UCSD-AML1 (cell line): ENCODE measurements around the gene CDK2AP2.
"Not testable (repeated sequence)": the region's sequence is repeated elsewhere in the genome, so short reads cannot be mapped to it uniquely, and the experiment has no call there.

Source experiments
- DNase-seq: peaks from one replicate; lab custom pipeline; 2025; ENCODE audit not compliant: unreplicated experiment; lab: John Stamatoyannopoulos, UW

CDK2AP2 gene

GRCh38 chr11:67524480-67524808 is 16.5 kb upstream of the CDK2AP2 start:
- no peak for DNase-seq

- DNase-seq, result no peak
Observed at GRCh38 chr11:67523556-67524479, 15.9 kb upstream of the CDK2AP2 start.

- DNase-seq, result no peak
Observed at GRCh38 chr11:67522844-67523555, 15.0 kb upstream of the CDK2AP2 start, which contains the start of gene CABP2. CABP2 (minus strand) TSS chr11:67523446; CDS start chr11:67523326, 120 bp downstream.

GRCh38 chr11:67522338-67522737 is 14.4 kb upstream of the CDK2AP2 start:
- DNase-seq, result no peak

- no peak for DNase-seq
Observed at GRCh38 chr11:67521924-67522323, 14.0 kb upstream of the CDK2AP2 start.

- DNase-seq, result no peak
Observed at GRCh38 chr11:67520856-67521824, 13.2 kb upstream of the CDK2AP2 start.

- no peak for DNase-seq
Observed at GRCh38 chr11:67519726-67520125, 11.8 kb upstream of the CDK2AP2 start.

- no peak for DNase-seq
Observed at GRCh38 chr11:67517784-67518552, 10.0 kb upstream of the CDK2AP2 start.

- no peak for DNase-seq
Observed at GRCh38 chr11:67516806-67517205, 8.8 kb upstream of the CDK2AP2 start.

GRCh38 chr11:67514116-67514515 is 6.2 kb upstream of the CDK2AP2 start:
- DNase-seq, result no peak

- DNase-seq, result not testable (repeated sequence)
Observed at GRCh38 chr11:67511558-67511957, 3.6 kb upstream of the CDK2AP2 start.

GRCh38 chr11:67510023-67510345 is 2.0 kb upstream of the CDK2AP2 start:
- DNase-seq, result no peak

- DNase-seq, result peak; percentile 96
Observed at GRCh38 chr11:67508486-67509121, 642 bp upstream of the CDK2AP2 start.

GRCh38 chr11:67507242-67507863 is 609 bp downstream of the CDK2AP2 start:
- no peak for DNase-seq

GRCh38 chr11:67506426-67507051 is 1.4 kb downstream of the CDK2AP2 start:
- no peak for DNase-seq

- peak; percentile 93 for DNase-seq
Observed at GRCh38 chr11:67505605-67506396, 2.2 kb downstream of the CDK2AP2 start.

- DNase-seq, result peak; percentile 78
Observed at GRCh38 chr11:67504950-67505581, 2.9 kb downstream of the CDK2AP2 start, which contains the start of gene PITPNM1. PITPNM1 (minus strand) TSS chr11:67505363; CDS start chr11:67504180, 1,183 bp downstream.
